OCI-LY3 (cell line): Measurements from ENCODE around the gene FLCN.

Experiments
- CTCF ChIP-seq: fragments of 200-600, 300-600 bp; sonication (generic); IDR thresholded peaks from 2 replicates; pipeline ENCODE4 v1.5.1; 2014; ENCODE audit warnings: antibody characterized with exemption, low read length, low read depth
- EZH2phosphoT487 ChIP-seq: fragments of 200-600 bp; shearing (Covaris generic); IDR thresholded peaks from 2 replicates; pipeline ENCODE4 v1.6.1; 2018; ENCODE audit warnings: antibody characterized with exemption, mixed run types, low read depth

DNA sequence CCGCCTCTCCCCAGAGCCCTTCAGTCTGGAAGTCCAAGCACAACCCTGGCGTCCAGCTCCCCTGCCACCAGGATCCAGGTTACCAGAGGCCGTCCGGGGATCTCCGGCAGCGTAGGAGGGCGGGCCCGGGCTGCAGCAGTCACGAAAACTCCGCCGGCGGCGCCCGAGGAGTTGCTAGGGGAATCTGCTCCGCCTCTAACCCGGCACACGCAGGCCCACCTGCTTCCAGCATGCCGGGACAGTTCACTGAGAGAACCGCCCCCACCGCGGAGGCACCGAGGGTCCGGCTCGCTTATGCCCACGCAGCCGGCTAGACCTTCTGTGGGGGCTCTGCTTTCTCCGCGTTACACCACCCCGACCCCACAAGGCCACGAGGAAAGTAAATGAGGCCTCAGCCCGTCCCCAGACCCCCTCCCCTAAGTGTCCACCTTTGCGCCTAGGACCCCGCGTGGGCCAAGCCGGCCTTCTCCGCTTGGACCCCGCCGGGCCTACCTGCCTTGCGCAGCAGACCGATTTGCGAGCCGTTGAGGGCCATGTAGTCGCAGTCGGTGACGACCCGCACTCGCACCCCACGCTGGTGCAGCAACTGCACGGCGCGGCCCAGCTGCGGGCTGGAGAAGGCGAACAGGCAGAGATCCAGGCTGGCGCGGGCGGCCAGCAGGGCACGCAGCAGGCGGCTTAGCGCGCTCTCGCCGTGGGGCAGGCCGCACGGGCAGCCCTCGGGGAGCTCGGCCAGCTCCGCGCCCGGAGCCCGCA, 31.4 kb downstream of the FLCN start:
- no peak for TF ChIP-seq CTCF
- no peak for TF ChIP-seq EZH2phosphoT487
